H1 (cell line): Measurements from ENCODE around the gene SLC6A17. TPM values are rescaled to one million over a fixed set of nuclear protein-coding genes. Genes with fewer than 3 reads are reported as not detected.

ENCODE experiments used
- SUZ12 ChIP-seq: fragments of 200-600 bp; sonication (generic); IDR thresholded peaks from 2 replicates; pipeline ENCODE4 v1.6.1; 2012; ENCODE audit warnings: mild to moderate bottlenecking, inconsistent platforms, low read length, moderate library complexity, mixed read lengths
- TCF12 ChIP-seq: IDR thresholded peaks from 2 replicates; pipeline ENCODE4 v1.6.1; 2011; ENCODE audit warnings: low read depth, mild to moderate bottlenecking, low read length
- polyA plus RNA-seq, 7 experiments: library from polyadenylated mRNA; depleted of rRNA in 3 of 7; stranded (reverse) in 5 of 7; unstranded in 2 of 7; fragments of >200 nt in 5 of 7; fragments of 200-250 nt in 2 of 7; gene quantifications; 1 replicate in 5 of 7; 2 replicates in 1 of 7; 4 replicates in 1 of 7; pipeline versions ENCODE4 v1.2.1 to v1.2.3, GENCODE V29; 2011 to 2013; ENCODE audit warnings: missing spikeins in 2 of 7, mixed read lengths in 2 of 7
- total RNA-seq: library from RNA; stranded (reverse); fragmentation: NEBNext Ultra II Directional; extraction: Animal tissue kit (Norgen Biotek cat#: 25700); gene quantifications from 2 replicates; pipeline ENCODE4 v1.2.1, GENCODE V29; 2021

SLC6A17 gene
- total and polyA plus RNA-seq, 2 of the 8 experiments (the other 6 are each of a cell fraction or from before 2014, with no cell fraction given), result 0.15 to 0.28 TPM

- TF ChIP-seq TCF12 (no peak), SUZ12 (no peak)
- TF ChIP-seq, all 59 proteins: peak for 0
Measured at GRCh38 chr1:110102081-110102480, 48.2 kb upstream of the SLC6A17 start (continued).
